T-helper 2 cell treated with Interferon-gamma antibody and Interleukin-4, amounts not matched to agents 5 μg/mL and 100 μg/mL, for 36 hours (primary cell): ENCODE data around the gene CENPE.
A peak's percentile ranks its signal among the peaks of the same experiment; 100 is the strongest.

Experiments used
- DNase-seq: peaks from one replicate; pipeline ENCODE4 v3.0.0; 2021; ENCODE audit warnings: low spot score
- H3K27ac Mint-ChIP-seq: one replicate; pipeline ENCODE4 v1.8.0; 2021; ENCODE audit warnings: mild to moderate bottlenecking, mixed read lengths
- H3K27me3 Mint-ChIP-seq: one replicate; pipeline ENCODE4 v1.8.0; 2021; ENCODE audit warnings: low read depth, mixed read lengths
- H3K36me3 Mint-ChIP-seq: one replicate; pipeline ENCODE4 v1.8.0; 2021; ENCODE audit warnings: low read depth, mixed read lengths
- H3K4me1 Mint-ChIP-seq: one replicate; pipeline ENCODE4 v1.8.0; 2021; ENCODE audit warnings: low read depth, mixed read lengths
- H3K4me3 Mint-ChIP-seq: one replicate; pipeline ENCODE4 v1.8.0; 2022; ENCODE audit warnings: mild to moderate bottlenecking, moderate library complexity, mixed read lengths
- H3K9me3 Mint-ChIP-seq: one replicate; pipeline ENCODE4 v1.8.0; 2021; ENCODE audit warnings: mixed read lengths

CENPE gene

DNA sequence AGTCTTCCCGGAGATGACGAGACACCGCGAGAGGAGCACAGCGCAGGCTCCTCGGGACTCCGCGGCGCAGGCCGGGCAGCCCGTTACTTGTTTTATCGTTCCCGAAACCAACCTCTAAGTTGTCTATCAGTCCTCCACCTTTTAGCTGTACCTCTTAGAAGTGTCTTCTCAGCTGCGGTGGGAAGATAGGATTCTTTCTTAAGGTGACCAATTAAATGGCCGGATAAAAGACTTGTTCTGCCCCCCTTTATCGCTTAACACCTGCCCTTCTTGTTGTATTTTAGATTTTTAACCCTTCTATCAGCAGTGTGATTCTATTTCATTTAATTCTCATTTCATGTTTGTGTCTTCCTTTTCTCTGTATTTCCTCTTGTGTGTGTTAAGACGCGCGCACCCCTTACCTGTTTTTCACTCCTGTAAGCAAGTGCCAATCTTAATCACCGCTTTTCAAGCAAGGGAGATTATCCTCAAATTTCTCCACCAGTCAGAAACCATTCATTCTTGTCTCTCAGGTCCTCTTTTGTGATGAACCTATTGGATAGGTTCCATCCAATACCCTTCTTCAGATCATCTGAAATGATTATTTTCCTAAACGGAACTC lies 121.3 kb downstream of the CENPE start, which contains the start of gene SLC9B2:
Gene SLC9B2 (minus strand): TSS at position 15 of the 601 bp plus-strand sequence. CDS start 9,211 bp downstream, outside the sequence.
- Mint-ChIP-seq H3K4me3 (peak within 1 kb of the TSS; percentile 85), H3K9me3 (no peaks in the 10 kb centered on the region), H3K4me1 (peaks cover 47% of the 10 kb centered on the region), H3K27me3 (no peaks in the 10 kb centered on the region), H3K27ac (peak within 1 kb of the TSS; percentile 97), H3K36me3 (peaks cover 34% of the 10 kb centered on the region)
- no peak for DNase-seq

DNA sequence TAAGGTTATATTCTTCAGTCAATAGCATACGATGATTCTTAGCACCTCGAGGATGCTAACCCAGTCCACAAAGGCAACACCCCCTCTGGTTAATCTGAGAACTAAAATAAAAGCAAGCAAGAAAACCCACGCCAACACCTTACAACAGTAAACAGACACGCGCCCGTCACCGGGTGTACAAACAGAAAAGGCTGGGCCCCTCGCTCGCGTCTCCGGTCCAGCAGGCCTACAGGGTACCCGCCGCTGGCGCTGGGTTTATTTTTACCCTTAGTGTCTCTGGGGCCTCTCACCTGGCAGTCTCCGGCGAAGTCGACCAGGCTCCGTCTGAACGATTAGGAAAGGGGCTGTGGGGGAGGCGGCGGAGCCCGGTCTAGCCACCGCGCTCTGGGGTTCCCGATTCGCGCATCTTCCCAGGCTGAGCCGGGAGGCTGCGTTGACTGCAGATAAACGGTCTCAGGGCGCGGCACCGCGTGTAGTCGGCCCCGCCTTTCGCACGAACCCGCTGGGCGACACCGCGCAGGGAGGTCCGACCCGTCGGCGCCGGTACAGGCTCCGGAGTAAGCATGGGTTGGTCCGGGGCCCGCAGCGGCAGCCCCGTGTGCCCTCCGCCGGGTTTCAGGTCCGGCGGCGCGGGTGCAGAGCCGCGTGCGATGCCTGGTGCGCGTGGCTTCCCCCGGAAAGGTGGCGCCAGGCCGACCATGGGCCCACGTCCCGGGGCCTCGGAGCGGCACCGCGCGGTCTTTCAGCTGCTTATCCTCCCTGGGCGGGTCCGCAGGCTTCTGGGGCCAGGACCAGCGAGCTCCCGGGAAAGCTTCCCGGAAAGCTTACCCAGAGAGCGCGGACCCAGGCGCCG lies 122.0 kb downstream of the CENPE start:
- Mint-ChIP-seq H3K4me3 (peak overlapping the region; percentile 85), H3K36me3 (peaks cover 30% of the 10 kb centered on the region), H3K4me1 (peaks cover 47% of the 10 kb centered on the region), H3K27me3 (no peaks in the 10 kb centered on the region), H3K9me3 (no peaks in the 10 kb centered on the region), H3K27ac (peak overlapping the region; percentile 97)
- peak; percentile 60 for DNase-seq

DNA sequence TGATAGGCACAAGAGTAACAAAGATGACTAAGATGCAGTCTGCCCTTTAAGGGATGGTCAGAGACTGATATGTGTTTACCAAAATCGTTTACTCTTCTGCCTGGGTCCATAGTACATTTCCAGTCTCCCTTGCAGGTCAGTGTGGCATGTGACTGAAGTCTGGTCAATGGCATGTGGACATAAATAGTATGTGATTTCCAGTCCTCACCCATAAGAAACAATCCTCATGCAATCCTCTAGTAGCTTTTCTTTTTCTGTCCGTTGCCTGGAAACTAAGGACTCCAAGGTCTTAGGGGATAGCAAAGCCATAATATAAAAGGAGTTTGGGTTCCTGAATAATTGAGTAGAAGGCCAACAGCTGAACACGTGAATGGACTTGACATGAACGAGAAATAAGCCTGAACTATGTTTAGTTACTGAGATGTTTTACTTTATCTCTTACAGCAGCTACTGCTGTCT lies 122.7 kb downstream of the CENPE start:
- peaks cover 28% of the 10 kb centered on the region for H3K36me3 Mint-ChIP-seq
- DNase-seq, result no peak
- peaks cover 48% of the 10 kb centered on the region for H3K4me1 Mint-ChIP-seq
- H3K4me3 Mint-ChIP-seq, result peak overlapping the region; percentile 85
- H3K27ac Mint-ChIP-seq, result peak overlapping the region; percentile 97
- H3K27me3 Mint-ChIP-seq, result no peaks in the 10 kb centered on the region
- H3K9me3 Mint-ChIP-seq, result no peaks in the 10 kb centered on the region

DNA sequence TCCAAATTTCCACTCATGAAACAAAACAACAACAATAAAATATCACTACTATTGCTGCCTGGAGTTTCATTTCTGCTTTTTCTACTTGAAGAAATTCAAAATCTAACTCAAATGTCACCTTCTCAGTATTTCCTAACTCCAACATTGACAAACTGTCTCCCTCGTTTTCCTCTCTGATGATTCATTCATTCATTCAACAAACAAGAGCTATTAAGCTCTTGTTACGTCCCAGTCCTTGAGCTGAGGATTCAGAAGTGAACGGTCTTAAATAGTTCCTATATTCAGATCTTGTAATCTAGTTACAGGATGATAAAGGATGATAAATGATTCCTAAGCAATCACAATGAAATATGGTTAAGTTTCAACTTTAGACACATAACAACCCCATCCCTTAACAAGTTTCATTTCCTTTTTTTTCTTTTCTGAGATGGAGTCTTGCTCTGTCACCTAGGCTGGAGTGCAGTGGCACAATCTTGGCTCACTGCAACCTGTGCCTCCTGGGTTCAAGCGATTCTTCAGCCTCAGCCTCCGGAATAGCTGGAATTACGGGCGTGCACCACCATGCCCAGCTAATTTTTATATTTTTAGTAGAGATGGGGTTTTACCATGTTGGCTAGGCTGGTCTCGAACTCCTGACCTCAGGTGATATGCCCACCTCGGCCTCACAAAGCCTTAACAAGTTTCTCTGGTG lies 123.3 kb downstream of the CENPE start:
- Mint-ChIP-seq H3K27me3 (no peaks in the 10 kb centered on the region), H3K9me3 (no peaks in the 10 kb centered on the region), H3K4me1 (peaks cover 48% of the 10 kb centered on the region), H3K36me3 (peaks cover 28% of the 10 kb centered on the region), H3K27ac (peak overlapping the region; percentile 97), H3K4me3 (peak overlapping the region; percentile 85)
- no peak for DNase-seq

DNA sequence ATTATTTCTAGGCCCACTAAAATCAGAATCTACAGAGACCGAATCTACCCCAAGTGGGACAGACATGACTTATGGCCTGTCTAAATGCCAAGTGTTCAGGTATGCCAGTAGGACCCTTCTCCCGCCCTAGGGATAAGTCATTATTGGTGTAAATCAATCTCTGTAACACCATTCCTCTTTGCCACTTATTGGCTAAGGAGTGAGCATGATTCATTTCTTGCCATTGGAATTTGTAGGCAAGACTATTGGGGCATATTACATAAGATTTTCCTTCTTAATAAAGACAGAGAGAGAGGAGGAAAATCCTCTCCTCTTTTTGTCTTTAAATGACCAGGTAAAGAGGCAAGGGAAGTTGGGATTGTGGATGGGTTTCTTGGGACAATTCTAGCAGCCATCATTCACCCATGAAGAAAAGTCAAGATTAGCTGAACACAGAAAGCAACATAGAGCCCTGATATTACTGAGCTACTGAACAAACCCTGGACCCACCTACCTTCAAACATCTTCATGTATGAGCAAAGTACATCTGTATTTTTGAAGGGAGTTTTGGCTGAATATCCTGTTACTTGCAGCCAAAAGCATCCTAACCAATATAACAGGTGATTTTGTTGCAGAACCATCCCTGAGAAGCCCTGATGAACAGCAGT lies 124.2 kb downstream of the CENPE start:
- Mint-ChIP-seq H3K4me3 (peak overlapping the region; percentile 85), H3K9me3 (no peaks in the 10 kb centered on the region), H3K27me3 (no peaks in the 10 kb centered on the region), H3K36me3 (peaks cover 25% of the 10 kb centered on the region), H3K4me1 (peaks cover 42% of the 10 kb centered on the region), H3K27ac (no peak overlapping the region)
- no peak for DNase-seq

DNA sequence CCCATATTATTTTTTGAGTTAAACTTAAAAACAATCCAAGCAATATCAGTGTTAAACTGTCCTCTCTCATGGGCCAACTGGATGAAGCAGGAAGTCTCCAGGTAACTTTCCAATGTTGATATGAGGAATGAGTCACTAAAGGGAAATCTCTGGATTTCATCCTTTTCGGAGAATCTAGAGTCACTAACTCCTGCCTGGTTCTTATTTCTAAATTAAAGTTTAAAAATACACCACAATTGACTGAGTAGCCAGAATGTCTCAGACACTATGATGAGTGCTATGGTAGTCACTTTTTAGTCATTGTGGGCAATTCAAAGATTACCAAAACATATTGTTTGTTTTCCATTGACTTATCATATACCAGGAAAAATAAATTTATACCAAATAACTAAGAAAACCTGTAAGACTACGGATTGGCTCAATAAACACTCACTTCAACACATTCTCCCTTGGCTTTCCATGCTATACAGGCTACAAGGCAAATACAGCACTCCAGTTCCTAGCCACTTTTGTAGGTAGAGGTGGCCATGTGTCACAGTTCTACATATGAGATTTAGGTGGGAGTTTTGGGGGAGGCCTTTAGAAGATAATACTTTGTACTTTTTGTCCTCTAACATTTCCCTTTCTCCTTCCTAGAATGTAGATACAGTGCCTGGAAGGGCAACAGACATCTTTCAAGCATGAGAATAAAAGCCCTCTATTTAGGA lies 130.1 kb downstream of the CENPE start:
- no peak overlapping the region for H3K4me3 Mint-ChIP-seq
- no peaks in the 10 kb centered on the region for H3K9me3 Mint-ChIP-seq
- H3K27me3 Mint-ChIP-seq, result no peaks in the 10 kb centered on the region
- peaks cover 20% of the 10 kb centered on the region for H3K4me1 Mint-ChIP-seq
- H3K36me3 Mint-ChIP-seq, result peaks cover 35% of the 10 kb centered on the region
- no peak for DNase-seq
- no peak overlapping the region for H3K27ac Mint-ChIP-seq

DNA sequence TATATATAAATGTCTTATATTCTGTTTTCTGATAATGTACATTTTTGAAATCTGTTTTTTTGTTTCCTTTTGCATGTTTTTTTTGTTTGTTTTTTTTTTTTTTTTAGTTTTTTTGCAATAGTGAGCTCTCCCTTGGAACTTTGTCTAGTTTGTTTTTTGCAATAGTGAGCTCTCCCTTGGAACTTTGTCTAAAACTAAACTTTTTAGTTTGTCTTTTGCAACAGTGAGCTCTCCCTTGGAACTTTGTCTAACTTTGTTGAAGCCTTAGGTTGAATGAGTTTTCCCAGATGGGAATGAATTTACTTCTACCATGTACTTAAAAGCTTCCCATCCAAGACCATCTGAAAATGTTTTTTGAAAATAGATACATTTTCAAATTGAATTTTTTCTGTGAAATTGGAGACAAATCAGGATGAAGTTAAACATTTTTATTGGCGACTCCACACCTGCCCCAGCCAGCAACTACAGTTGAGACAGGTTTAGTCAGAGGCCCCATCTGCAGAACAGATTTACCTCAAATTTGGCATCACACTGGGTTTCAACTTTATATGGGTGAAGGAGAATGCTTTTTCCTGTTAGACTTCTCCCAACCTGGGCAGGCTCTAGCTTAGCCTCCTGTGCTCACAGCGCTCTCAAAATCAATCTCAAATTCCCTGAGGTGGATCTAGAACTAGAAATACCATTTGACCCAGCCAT lies 137.5 kb downstream of the CENPE start:
- no peak for DNase-seq
- Mint-ChIP-seq H3K4me1 (peaks cover 4% of the 10 kb centered on the region), H3K36me3 (peaks cover 37% of the 10 kb centered on the region), H3K27me3 (no peaks in the 10 kb centered on the region), H3K4me3 (no peak overlapping the region), H3K27ac (no peak overlapping the region), H3K9me3 (no peaks in the 10 kb centered on the region)
